ENCODE data around the gene BLOC1S1.

BLOC1S1 gene

GRCh38 chr12:55705782-55706402 lies 10.0 kb upstream of the BLOC1S1 start:
- TF ChIP-seq CTCF (conservative IDR thresholded peaks at IDR 0.05; ENCODE audit: low read depth, low read length): peak; percentile 41
- H3K4me3 ChIP-seq (ENCODE audit: low read depth, low read length): no peak overlapping the region
- DNase-seq (ENCODE audit: low read depth): no peak

GRCh38 chr12:55706568-55707218 lies 9.2 kb upstream of the BLOC1S1 start:
- TF ChIP-seq CTCF (conservative IDR thresholded peaks at IDR 0.05; ENCODE audit: low read depth, low read length): no peak
- no peak overlapping the region for H3K4me3 ChIP-seq (ENCODE audit: low read depth, low read length)
- DNase-seq (ENCODE audit: low read depth): no peak

GRCh38 chr12:55707219-55707671 lies 8.6 kb upstream of the BLOC1S1 start:
- DNase-seq (ENCODE audit: low read depth): no peak
- no peak for TF ChIP-seq CTCF (conservative IDR thresholded peaks at IDR 0.05; ENCODE audit: low read depth, low read length)

GRCh38 chr12:55707841-55708694 lies 7.8 kb upstream of the BLOC1S1 start, which contains the start of gene ITGA7:
ITGA7 (minus strand) TSS chr12:55707904; CDS start chr12:55707682, 222 bp downstream.
- TF ChIP-seq CTCF (conservative IDR thresholded peaks at IDR 0.05; ENCODE audit: low read depth, low read length): no peak
- DNase-seq (ENCODE audit: low read depth): no peak
- peak within 1 kb of the TSS; percentile 47 for H3K4me3 ChIP-seq (ENCODE audit: low read depth, low read length)

More at GRCh38 chr12:55707219-55707671, 8.6 kb upstream of the BLOC1S1 start:
- peak overlapping the region; percentile 38 for H3K4me3 ChIP-seq (ENCODE audit: low read depth, low read length)

GRCh38 chr12:55708695-55709233 lies 7.1 kb upstream of the BLOC1S1 start:
- H3K4me3 ChIP-seq (ENCODE audit: low read depth, low read length): no peak overlapping the region
- no peak for TF ChIP-seq CTCF (conservative IDR thresholded peaks at IDR 0.05; ENCODE audit: low read depth, low read length)
- DNase-seq (ENCODE audit: low read depth): no peak

GRCh38 chr12:55711786-55712553 lies 3.9 kb upstream of the BLOC1S1 start:
- H3K4me3 ChIP-seq (ENCODE audit: low read depth, low read length): no peak overlapping the region
- DNase-seq (ENCODE audit: low read depth): no peak
- no peak for TF ChIP-seq CTCF (conservative IDR thresholded peaks at IDR 0.05; ENCODE audit: low read depth, low read length)

Data from choroid plexus epithelial cell (primary cell).